GM18951 (cell line): ENCODE results near the gene DUSP6.

Experiments
- POLR2A ChIP-seq: IDR thresholded peaks from 4 replicates; pipeline ENCODE4 v1.6.1; 2011; ENCODE audit warnings: mild to moderate bottlenecking; ENCODE audit not compliant: insufficient read length, insufficient read depth; ENCODE audit errors: extremely low read depth
- in situ Hi-C: fragments of 300-500 bp; cut with MboI; formaldehyde crosslinking; loops from one replicate; pipeline ENCODE4 v1.12.0; 2022; ENCODE audit warnings: low sequenced_read_pairs, mixed read lengths, inconsistent platforms; ENCODE audit not compliant: unreplicated experiment

DUSP6 gene

GRCh38 chr12:89384050-89384758, 31.9 kb upstream of the DUSP6 start:
- TF ChIP-seq POLR2A: no peak
- in situ Hi-C loops: no loop called here

GRCh38 chr12:89383235-89384049, 31.1 kb upstream of the DUSP6 start:
- in situ Hi-C loops: no loop called here
- TF ChIP-seq POLR2A: no peak

GRCh38 chr12:89382328-89382727, 30.0 kb upstream of the DUSP6 start:
- in situ Hi-C loops: no loop called here
- TF ChIP-seq POLR2A: no peak

- TF ChIP-seq POLR2A: no peak
- in situ Hi-C loops: no loop called here
Measured at GRCh38 chr12:89379839-89380467, 27.7 kb upstream of the DUSP6 start.

GRCh38 chr12:89379148-89379838, 27.0 kb upstream of the DUSP6 start:
- in situ Hi-C loops: no loop called here
- TF ChIP-seq POLR2A: no peak

GRCh38 chr12:89376844-89377243, 24.5 kb upstream of the DUSP6 start:
- in situ Hi-C loops: no loop called here
- TF ChIP-seq POLR2A: no peak

- in situ Hi-C loops: no loop called here
- TF ChIP-seq POLR2A: no peak
Measured at GRCh38 chr12:89376202-89376529, 23.9 kb upstream of the DUSP6 start.

GRCh38 chr12:89373763-89374572, 21.7 kb upstream of the DUSP6 start:
- in situ Hi-C loops: no loop called here

GRCh38 chr12:89372584-89373370, 20.5 kb upstream of the DUSP6 start:
- no peak for TF ChIP-seq POLR2A
- in situ Hi-C loops: no loop called here

More at GRCh38 chr12:89373763-89374572, 21.7 kb upstream of the DUSP6 start:
- TF ChIP-seq POLR2A: no peak

- no peak for TF ChIP-seq POLR2A
- in situ Hi-C loops: no loop called here
Measured at GRCh38 chr12:89370850-89371249, 18.5 kb upstream of the DUSP6 start.

GRCh38 chr12:89370421-89370831, 18.1 kb upstream of the DUSP6 start:
- in situ Hi-C loops: no loop called here

GRCh38 chr12:89369166-89369565, 16.9 kb upstream of the DUSP6 start:
- no peak for TF ChIP-seq POLR2A
- in situ Hi-C loops: no loop called here

More at GRCh38 chr12:89370421-89370831, 18.1 kb upstream of the DUSP6 start:
- TF ChIP-seq POLR2A: no peak
